ENCODE results near the gene CTH. TPM values are rescaled to one million over a fixed set of nuclear protein-coding genes. Genes with fewer than 3 reads are reported as not detected.

The CTH gene
- total RNA-seq, 1 experiment from 2014 or later = 14.7 TPM

DNA sequence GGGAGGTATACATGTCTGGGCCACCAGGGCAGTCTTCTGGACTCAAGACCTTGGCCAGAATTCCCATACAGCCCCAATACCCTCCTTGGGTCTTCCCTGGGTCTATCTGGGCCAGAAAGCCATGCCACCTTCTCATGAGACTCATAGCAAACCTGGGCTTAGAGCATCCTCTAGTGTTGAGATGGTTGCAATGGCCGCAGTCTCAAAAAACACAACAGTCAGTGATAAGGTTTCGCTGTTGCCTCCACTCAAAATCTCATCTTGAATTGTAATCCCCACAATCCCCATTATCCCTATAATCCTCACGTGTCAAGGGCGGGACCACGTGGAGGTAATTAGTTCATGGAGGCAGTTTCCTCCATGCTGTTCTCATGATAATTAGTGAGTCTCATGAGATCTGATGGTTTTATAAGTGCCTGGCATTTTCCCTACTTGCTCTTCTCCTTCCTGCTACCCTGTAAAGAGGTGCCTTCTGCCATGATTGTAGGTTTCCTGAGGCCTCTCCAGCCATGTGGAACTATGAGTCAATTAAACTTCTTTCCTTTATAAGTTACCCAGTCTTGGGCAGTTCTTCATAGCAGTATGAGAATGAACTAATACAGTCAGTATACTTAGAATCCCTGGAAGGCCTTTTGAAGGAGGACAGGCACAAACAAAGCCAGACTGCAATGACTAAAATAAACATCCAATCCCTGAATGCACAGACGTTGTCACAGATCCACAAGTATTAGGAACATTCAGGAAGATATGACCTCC lies 77.0 kb downstream of the CTH start (continued):
- TF ChIP-seq CTCF (IDR thresholded peaks at IDR 0.05 in 2 of 3, conservative IDR thresholded peaks at IDR 0.05 in 1 of 3; ENCODE audit: borderline replicate concordance in 1 of 3, insufficient read depth in 1 of 3, low read depth in 2 of 3, low read length in 2 of 3) = peak; percentile 72 to 88 (median 88)
- TF ChIP-seq EZH2phosphoT487 (IDR thresholded peaks at IDR 0.05; ENCODE audit: borderline replicate concordance) = no peak

Other genes with a start within 250 kb of the CTH start
- gene LRRC40, start 205.7 kb upstream of the CTH start, total RNA-seq (2021; ENCODE audit: unreplicated experiment) = 13.4 TPM
- 166 TPM for gene SRSF11, start 189.9 kb upstream of the CTH start, total RNA-seq (2021; ENCODE audit: unreplicated experiment)
- 21.1 TPM for gene ANKRD13C, start 56.5 kb upstream of the CTH start, total RNA-seq (2021; ENCODE audit: unreplicated experiment)